Measurements from ENCODE around the gene TMA7. TPM values are rescaled to one million over a fixed set of nuclear protein-coding genes. Genes with fewer than 3 reads are reported as not detected.
A peak's percentile ranks its signal among the peaks of the same experiment; 100 is the strongest.

Gene TMA7
- total and polyA plus RNA-seq, 9 of the 15 experiments (the other 6 are each of a cell fraction or from before 2014, with no cell fraction given): 209 to 1,003 (median 486) TPM

GRCh38 chr3:48416546-48416945 is 23.5 kb upstream of the TMA7 start (continued):
- no peak for TF ChIP-seq AFF4 (CRISPR knock-in tag; IDR thresholded peaks at IDR 0.05)
- no peak for TF ChIP-seq GABPB1 (CRISPR knock-in tag; IDR thresholded peaks at IDR 0.05)
- no peak for TF ChIP-seq ATF4 (CRISPR knock-in tag; IDR thresholded peaks at IDR 0.05)
- TF ChIP-seq PRPF4 (IDR thresholded peaks at IDR 0.05; ENCODE audit: insufficient read depth, low read depth, low read length, poor library complexity, severe bottlenecking): no peak
- no peak for TF ChIP-seq EGR1 (conservative IDR thresholded peaks at IDR 0.05)

GRCh38 chr3:48417529-48418108 is 22.4 kb upstream of the TMA7 start:
- no peaks in the 10 kb centered on the region for H3K36me3 ChIP-seq (ENCODE audit: control insufficient read depth, insufficient read depth, low read length)
- H3K4me1 ChIP-seq (replicated peaks in 1 of 2; ENCODE audit: control insufficient read depth in 2 of 2, insufficient read depth in 2 of 2, low read length in 2 of 2): peaks cover 0 to 5% of the 10 kb centered on the region in 2 experiments; a peak in 2 of 5 replicates
- H3K9ac ChIP-seq (ENCODE audit: insufficient read depth in 1 of 2, low read depth in 2 of 2, low read length in 2 of 2): 0 out of 4 replicates have a peak overlapping the region, but pooled peaks of 1 of the 2 experiments have one; percentile 13
- WGBS (ENCODE audit: insufficient coverage, low coverage, missing lambda C conversion rate): 35% methylated on average over 4 of the region's 14 CpGs
- H3K27ac ChIP-seq (ENCODE audit: extremely low read depth, low read depth, low read length): no peak overlapping the region
- no peaks in the 10 kb centered on the region for H3K27me3 ChIP-seq (ENCODE audit: control insufficient read depth in 2 of 2, insufficient read depth in 2 of 2, low read length in 2 of 2)
- no TSS peak for BruUV-seq (replicated peaks)
- no peak overlapping the region for H3K4me2 ChIP-seq (ENCODE audit: insufficient read depth, low read length)
- DNase-seq (ENCODE audit: extremely low read depth in 1 of 4, low spot score in 3 of 4): no peak
- no peak for ATAC-seq
- intact Hi-C loops (cut with micrococcal nuclease) (no loop called here), in situ Hi-C loops (cut with MboI) (no loop called here)
- no peak for TF ChIP-seq ZNF75A (CRISPR knock-in tag; IDR thresholded peaks at IDR 0.05)
- TF ChIP-seq ZNF445 (CRISPR knock-in tag; IDR thresholded peaks at IDR 0.05; ENCODE audit: low read depth): no peak
- no peak for TF ChIP-seq E4F1 (CRISPR knock-in tag; IDR thresholded peaks at IDR 0.05; ENCODE audit: borderline replicate concordance)
- TF ChIP-seq ZNF134 (CRISPR knock-in tag; conservative IDR thresholded peaks at IDR 0.05): no peak
- no peak for TF ChIP-seq MITF (IDR thresholded peaks at IDR 0.05)
- no peak for TF ChIP-seq ZNF146 (CRISPR knock-in tag; IDR thresholded peaks at IDR 0.05; ENCODE audit: unreplicated experiment)
- H3K4me3 ChIP-seq: no peak overlapping the region
- H3K79me2 ChIP-seq (ENCODE audit: control insufficient read depth, insufficient read depth, low read length): no peaks in the 10 kb centered on the region
- POLR2A ChIA-PET: no interaction called here
- no peaks in the 10 kb centered on the region for H4K20me1 ChIP-seq (replicated peaks; ENCODE audit: control insufficient read depth, insufficient read depth, low read length)
- H2AFZ ChIP-seq (ENCODE audit: low read depth, low read length): no peak overlapping the region
- CTCF ChIA-PET (ENCODE audit: low intra/inter-chr PET ratio): no interaction called here
- H3K9me3 ChIP-seq (replicated peaks; ENCODE audit: control insufficient read depth, insufficient read depth, low read depth, low read length): no peaks in the 10 kb centered on the region
- no peaks in the 10 kb centered on the region for H3K9me1 ChIP-seq (ENCODE audit: control insufficient read depth, insufficient read depth, low read length)
- FAIRE-seq: no peak

Measured in K562 (cell line).